ENCODE measurements around the gene CNTNAP4.

CNTNAP4 gene

GRCh38 chr16:76464955-76465620, 187.9 kb downstream of the CNTNAP4 start:
- no peaks in the 10 kb centered on the region for H3K27me3 ChIP-seq
- H3K4me3 ChIP-seq (ENCODE audit: low read depth, low read length) = no peak overlapping the region
- no peak for DNase-seq
- H3K36me3 ChIP-seq = no peaks in the 10 kb centered on the region
- H3K9me3 ChIP-seq = no peaks in the 10 kb centered on the region
- H3K4me1 ChIP-seq = peaks cover 3% of the 10 kb centered on the region; the same call in 1 of the 2 replicates
- no peak for TF ChIP-seq CTCF (IDR thresholded peaks at IDR 0.05; ENCODE audit: low read depth, low read length)

GRCh38 chr16:76466871-76467270, 189.7 kb downstream of the CNTNAP4 start:
- Histone ChIP-seq H3K4me3 (ENCODE audit: low read depth, low read length) (no peak overlapping the region), H3K36me3 (no peaks in the 10 kb centered on the region), H3K9me3 (no peaks in the 10 kb centered on the region), H3K4me1 (peaks cover 3% of the 10 kb centered on the region; the same call in 1 of the 2 replicates), H3K27me3 (no peaks in the 10 kb centered on the region)
- no peak for DNase-seq
- no peak for TF ChIP-seq CTCF (IDR thresholded peaks at IDR 0.05; ENCODE audit: low read depth, low read length)

GRCh38 chr16:76474048-76474447, 196.8 kb downstream of the CNTNAP4 start:
- Histone ChIP-seq H3K36me3 (no peaks in the 10 kb centered on the region), H3K27me3 (no peaks in the 10 kb centered on the region), H3K4me3 (ENCODE audit: low read depth, low read length) (no peak overlapping the region), H3K9me3 (no peaks in the 10 kb centered on the region), H3K4me1 (no peaks in the 10 kb centered on the region)
- no peak for TF ChIP-seq CTCF (IDR thresholded peaks at IDR 0.05; ENCODE audit: low read depth, low read length)
- no peak for DNase-seq

- Histone ChIP-seq H3K36me3 (no peaks in the 10 kb centered on the region), H3K4me1 (no peaks in the 10 kb centered on the region), H3K4me3 (ENCODE audit: low read depth, low read length) (no peak overlapping the region), H3K27me3 (no peaks in the 10 kb centered on the region), H3K9me3 (no peaks in the 10 kb centered on the region)
- no peak for DNase-seq
- TF ChIP-seq CTCF (IDR thresholded peaks at IDR 0.05; ENCODE audit: low read depth, low read length) = no peak
Observed at GRCh38 chr16:76478105-76478504, 200.9 kb downstream of the CNTNAP4 start.

- H3K27me3 ChIP-seq = no peaks in the 10 kb centered on the region
- no peak for DNase-seq
- H3K4me3 ChIP-seq (ENCODE audit: low read depth, low read length) = no peak overlapping the region
- H3K4me1 ChIP-seq = peaks cover 13% of the 10 kb centered on the region
- no peaks in the 10 kb centered on the region for H3K9me3 ChIP-seq
- no peaks in the 10 kb centered on the region for H3K36me3 ChIP-seq
- TF ChIP-seq CTCF (IDR thresholded peaks at IDR 0.05; ENCODE audit: low read depth, low read length) = no peak
Observed at GRCh38 chr16:76483307-76483909, 206.2 kb downstream of the CNTNAP4 start.

- no peaks in the 10 kb centered on the region for H3K27me3 ChIP-seq
- no peaks in the 10 kb centered on the region for H3K9me3 ChIP-seq
- no peak for TF ChIP-seq CTCF (IDR thresholded peaks at IDR 0.05; ENCODE audit: low read depth, low read length)
- no peak for DNase-seq
- H3K4me3 ChIP-seq (ENCODE audit: low read depth, low read length) = no peak overlapping the region
- H3K36me3 ChIP-seq = no peaks in the 10 kb centered on the region
- peaks cover 15% of the 10 kb centered on the region for H3K4me1 ChIP-seq
Observed at GRCh38 chr16:76484020-76484419, 206.8 kb downstream of the CNTNAP4 start.
